GM21723 (cell line): Measurements from ENCODE around the gene CYB561D1.

ENCODE experiments used
- ATAC-seq: cut with Tn5 transposase; IDR thresholded peaks from one replicate; pipeline ENCODE4 v1.9.1; 2021; ENCODE audit warnings: mild to moderate bottlenecking, moderate library complexity; ENCODE audit not compliant: unreplicated experiment

The CYB561D1 gene

DNA sequence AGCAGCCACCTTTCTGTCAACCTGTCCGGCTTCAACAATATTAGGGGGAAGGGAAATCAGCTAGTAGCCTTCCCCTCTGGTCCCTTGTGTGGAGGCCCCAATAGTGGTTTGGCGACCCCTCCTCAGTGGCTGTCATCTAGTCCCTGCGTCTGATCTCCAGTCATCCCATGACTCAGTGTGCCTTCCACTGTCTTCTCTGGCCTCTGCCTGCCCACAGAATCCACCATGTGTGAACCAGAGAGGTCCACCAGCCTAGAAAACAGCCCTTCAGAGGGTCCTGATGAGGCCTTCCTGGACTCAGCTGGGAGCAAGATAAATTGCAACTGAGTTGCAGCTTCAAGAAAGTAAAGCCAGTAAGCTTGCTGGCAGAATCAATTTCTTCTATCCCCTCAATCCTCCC, 14.0 kb upstream of the CYB561D1 start:
- no peak for ATAC-seq

DNA sequence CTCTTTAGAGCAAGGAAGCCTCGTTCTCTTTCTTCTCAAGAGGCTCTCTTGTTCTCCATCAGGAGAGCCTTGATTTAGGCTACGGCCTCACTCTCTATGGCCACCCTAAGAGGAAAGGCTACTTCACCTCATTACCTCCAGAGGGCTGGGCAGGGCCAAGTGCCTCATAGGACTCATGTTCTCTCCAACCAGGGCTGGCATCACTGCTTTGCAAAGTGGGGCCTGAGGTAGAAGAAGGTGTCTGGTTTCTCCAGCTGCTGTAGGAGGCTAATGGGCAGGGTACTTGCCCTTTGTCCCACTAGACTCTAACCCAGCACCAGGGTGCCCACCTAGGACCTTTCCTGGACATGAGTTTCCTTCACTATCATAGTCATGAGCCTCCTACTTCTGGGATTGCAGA, 12.2 kb upstream of the CYB561D1 start:
- ATAC-seq = no peak

DNA sequence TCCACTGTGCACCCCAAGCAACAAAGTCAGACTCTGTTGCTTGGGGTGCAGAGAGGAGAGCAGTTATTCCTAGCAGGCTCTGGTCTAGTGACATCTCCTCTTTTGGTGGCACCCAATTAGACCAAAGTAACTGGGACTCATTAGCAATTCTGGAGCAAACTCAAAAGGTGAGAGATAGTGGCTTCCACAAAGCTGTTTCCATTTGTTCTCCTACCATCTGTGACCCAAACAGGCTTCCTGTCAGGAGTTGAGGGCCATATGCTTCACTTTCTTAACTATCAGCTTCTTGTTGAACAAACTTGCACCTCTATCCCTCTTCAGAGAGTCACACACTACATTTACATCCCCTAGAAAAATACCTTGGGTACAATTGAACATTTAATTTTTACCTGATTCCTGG, 11.7 kb upstream of the CYB561D1 start:
- ATAC-seq = no peak

DNA sequence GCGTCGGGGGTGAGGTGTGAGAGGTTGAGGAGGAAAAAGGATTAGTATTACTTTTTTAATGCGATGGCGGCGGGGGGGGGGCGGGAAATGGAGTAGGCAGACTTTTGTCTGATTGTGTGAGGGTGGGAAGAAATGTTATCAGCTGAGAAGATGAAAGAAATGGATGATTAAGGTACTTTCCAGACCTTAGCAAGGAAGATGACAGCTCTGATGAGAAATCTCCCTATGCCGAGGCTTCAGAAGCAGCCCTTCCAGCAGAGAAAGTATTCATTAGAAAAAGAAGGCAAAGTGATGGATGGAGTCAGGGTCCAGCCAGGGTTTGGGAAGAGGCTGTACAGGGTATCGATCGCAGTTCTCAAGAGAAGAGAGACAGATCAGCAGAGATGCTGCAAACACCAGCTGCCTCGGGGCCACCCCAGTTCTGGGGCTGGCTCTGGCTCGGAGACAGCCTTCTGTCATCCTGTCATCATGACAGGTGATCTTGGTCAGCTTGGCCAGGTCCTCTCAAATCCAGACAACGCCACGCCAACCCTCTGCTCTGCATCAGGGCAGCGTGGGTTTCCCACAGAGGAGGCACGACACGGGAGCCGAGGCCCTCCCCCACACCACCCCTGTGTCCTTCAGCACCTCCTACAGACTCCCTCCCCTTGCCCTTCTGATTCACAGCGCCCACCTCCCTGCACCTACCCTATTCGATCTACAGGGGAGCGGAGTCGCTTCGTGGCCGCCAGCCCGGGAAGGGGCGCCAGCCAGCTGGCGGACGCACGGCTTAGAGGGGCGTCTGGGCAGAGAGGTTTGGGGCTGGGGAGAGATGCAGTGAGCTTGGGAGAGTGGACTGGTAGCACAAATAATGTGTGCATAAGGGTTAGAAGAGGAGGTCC, 10.9 kb upstream of the CYB561D1 start:
- ATAC-seq = peak; percentile 34

DNA sequence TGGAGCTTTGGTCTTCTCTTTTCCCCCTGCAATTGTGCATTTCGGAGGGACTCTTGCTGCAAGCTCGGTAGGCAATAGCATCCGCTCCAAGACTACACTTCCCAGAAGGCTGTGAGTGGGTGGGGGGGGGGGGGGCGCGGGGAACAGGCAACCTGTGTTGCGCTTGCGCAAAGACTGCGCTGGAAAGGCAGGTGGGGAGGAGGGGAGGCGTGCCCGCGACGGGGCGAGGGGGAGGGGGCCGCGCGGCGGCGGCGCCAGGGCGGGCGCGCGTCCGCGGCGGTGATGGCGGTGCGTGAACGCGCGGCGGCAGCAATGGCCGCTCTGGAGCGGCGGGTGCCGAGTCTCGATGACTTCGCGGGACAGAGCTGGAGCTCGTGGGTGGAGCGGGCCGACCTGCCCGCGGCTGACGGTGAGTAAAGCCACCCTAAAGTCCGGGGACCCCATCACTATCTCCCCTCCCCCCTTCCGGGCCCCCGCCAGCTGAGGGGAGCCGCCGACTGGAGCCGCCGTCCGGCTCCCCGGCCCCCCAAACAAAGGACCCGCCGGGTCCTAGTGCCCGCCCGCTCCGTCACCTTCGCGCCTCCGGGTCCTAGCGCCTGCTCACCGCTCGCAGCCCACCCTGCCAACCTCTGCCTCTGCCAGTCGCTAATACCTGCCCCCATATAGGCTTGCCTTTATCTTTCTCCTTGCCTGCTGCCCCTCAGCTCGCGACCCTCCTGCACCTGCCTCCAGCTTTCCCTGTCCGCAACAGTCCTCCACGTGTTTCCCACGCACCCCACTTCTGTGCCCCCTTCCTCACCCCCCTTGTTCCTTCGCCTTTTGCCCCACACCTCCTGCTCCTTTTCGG, 10.0 kb upstream of the CYB561D1 start, which contains the start of gene ATXN7L2:
Gene ATXN7L2, plus strand, starts transcription at position 234 of the 847 bp plus-strand sequence. Its CDS starts 49 bp downstream, at position 283.
- peak; percentile 81 for ATAC-seq

DNA sequence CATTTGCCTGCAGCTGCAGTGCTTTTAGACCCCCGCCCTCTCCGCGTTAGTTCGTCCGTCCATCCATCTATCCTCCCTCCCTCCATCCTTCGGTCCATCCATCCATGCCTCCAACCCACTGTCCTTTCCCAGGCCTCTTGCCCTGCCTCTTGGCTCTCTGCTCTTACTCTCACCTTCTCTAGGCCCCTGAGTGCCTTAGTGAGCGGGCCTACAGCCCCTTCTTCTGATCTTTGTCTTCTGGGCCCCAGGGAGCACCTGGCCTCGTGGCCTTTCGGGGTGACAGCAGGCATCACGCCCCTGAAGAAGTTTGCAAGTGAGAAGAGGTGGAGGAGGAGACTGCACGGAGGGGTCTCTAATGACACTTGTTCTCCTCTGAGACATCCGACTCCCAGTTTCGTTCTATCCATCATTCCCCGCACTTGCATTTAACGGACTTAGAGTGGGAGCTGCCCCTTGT, 9.3 kb upstream of the CYB561D1 start:
- no peak for ATAC-seq

DNA sequence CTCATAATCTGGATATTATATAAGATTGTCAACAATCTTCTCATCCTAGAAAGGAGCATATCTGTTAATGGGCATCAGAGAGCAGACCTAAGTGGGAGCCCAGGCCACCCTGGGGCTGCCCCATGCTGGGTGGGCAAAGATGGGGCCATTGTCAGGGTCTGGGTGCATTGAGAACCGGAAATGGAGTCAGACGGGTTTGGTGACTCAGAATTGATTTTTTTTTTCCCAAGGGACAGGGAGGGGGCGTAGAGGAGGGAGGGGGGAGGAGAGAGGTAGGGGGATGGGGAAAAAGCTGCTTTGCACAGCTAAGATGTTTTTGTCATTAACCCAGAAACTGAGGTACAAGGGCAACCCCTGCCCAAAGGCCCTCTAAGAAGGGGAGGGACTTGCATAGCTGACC, 8.9 kb upstream of the CYB561D1 start:
- ATAC-seq = no peak

DNA sequence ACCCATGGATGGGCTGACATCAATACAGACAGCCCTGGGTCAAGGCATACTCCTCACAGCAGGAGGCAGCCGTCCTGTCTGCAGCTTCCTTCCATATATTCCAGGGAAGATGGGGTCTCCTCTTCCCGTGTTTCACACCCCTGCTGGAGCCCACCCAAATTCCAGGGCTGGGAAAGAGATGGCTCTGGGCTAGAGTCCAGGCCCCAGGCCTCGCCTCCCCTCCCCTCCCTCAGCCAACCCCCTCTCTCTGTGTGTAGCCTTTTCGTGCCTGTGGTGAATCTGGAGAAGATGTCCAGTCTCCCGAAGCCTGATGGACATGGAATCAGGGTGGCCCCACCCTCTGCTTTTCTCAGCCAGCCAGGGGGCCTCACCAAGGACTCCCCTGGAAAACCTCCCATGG, 6.6 kb upstream of the CYB561D1 start:
- ATAC-seq = no peak

DNA sequence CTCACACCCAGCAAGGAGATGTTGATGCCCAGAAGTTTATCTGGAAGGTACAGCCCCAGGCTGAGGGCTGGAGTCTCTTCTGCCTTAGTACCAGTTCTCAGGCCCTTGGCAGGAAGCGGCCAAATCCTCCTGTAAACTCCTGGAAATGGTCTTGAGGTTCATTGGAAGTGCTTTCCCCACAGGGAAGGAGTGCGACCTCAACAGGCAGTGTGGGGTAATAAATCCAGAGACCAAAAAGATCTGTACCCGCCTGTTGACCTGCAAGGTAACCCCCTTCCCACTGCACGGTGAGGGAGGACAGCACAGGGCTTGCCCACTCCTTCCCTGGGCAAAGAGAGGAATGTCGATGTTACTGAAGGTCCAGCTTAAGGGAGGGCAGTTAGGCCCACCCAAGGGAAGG, 5.7 kb upstream of the CYB561D1 start:
- no peak for ATAC-seq

DNA sequence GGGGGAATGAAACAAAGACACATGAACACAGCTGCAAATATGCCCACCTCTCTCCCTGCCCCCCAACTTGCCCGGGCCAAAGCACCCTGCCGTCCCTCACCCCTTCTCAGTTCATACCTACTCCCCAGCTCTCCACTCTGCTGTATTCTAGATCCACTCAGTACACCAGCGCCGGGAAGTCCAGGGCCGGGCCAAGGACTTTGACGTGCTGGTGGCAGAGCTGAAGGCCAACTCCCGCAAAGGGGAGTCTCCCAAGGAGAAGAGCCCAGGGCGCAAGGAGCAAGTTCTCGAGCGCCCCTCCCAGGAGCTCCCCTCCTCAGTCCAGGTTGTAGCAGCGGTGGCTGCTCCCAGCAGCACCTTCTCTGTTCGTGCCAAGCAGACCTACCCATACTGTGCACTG, 5.2 kb upstream of the CYB561D1 start:
- no peak for ATAC-seq

DNA sequence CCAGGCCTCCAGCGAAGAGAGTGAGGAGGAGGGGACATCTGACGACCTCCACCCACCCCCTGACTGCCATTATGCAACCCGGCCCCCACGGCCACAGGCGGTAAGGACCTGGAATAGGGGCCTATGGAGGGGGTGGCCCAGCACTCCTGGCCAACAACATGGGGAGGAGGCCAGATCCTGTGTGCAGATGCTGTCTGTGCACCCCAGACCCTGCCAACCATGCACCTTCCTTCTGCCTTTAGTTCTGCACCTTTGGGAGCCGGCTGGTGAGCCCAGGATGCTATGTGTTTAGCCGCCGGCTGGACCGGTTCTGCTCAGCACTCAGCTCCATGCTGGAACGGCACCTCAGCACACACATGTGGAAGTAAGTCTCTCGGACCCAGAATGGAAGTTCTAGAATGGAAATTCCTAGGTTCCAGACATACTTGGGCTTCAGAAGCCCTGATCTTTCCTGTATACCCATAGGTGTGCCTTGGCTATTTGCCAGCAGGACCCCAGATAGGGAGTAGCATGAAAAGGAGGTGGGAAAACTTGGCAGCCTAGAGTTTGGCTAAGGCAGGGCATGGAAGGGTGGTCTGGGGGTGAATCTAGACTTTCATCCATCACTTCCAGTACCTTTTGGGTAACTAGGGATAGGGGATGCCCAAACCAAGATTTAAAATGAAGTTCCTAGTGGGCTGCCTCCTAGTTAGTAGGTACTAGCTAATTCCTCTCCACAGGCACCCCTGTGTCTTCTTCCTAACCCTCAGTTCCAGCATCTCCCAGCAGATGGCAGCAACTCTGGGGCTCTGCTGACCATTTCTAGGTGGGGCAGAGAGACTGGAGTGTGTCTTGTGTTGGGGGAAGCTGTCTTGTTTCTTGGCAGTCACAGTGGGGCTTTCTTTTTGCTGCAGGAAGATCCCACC, 3.6 kb upstream of the CYB561D1 start:
- no peak for ATAC-seq

DNA sequence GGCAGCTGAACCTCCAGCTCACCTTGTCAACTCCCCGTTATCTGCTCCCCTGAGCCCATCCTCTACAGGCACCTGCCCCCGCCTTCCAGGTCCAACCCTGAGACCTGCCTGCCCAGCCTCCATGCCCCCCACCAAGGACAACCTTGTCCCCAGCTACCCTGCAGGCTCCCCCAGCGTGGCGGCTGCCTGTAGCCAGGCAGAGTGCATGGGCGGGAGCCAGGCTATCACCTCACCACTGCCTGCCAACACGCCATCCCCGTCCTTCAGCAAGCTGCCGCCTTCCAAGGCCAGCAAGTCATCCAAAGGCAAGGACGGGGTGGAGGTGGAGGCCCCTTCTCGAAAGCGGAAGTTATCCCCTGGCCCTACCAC, 3.0 kb upstream of the CYB561D1 start:
- ATAC-seq = no peak

DNA sequence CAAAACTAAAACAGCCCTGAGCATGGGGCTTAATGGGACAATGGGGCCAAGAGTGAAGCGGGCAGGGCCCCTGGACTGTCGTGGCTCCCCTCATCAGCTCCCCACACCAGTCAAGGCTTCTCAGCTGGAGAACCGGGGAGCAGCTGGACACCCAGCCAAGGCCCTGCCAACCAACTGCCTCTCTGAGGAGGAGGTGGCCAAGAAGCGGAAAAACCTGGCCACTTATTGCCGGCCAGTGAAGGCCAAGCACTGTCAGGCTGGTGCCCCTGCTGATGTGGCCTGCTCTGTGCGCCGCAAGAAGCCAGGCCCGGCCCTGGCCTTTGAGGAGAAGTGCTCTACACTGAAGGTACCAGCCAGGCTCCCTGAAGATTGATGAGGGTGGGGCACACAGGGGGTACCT, 2.5 kb upstream of the CYB561D1 start:
- no peak for ATAC-seq

DNA sequence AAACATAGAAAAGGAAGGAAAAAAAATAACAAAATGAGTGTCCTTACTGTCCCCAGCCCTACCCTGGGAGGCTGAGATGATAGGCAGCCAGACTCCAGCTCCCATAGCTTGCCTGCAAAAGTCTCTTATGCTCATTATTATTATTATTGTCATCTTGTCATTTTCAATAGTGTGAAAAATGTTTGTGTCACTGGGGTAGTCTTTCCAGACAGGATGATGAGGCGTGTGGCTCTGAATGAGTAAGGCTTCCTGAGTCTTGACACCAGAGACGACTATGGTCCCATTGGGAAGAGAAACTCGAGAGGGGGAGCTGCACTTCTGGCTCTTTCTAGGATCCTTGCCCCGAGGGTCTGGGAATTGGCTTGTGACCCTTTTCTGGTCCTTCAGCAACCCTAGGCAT, 1.1 kb upstream of the CYB561D1 start:
- no peak for ATAC-seq

DNA sequence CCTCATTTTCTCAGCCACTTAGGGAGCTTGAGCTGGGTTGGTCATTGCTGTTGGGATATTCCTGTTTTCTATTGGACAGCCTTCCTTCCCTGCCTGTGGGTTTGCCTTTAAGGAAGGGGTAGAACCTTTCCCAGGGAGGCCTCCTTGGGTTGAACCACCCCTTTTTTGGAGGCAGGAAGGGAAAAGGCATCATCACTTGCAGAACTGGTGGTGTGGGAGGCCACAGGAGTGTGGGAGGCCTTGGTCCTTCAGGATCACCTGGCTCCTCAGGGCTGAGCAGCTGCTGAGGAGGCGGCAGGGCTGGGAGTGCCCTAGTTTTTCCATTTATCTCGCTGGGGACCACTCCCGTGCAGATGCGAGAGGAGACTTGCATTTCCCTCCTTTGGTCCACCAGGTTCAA, 667 bp upstream of the CYB561D1 start:
- ATAC-seq = no peak

DNA sequence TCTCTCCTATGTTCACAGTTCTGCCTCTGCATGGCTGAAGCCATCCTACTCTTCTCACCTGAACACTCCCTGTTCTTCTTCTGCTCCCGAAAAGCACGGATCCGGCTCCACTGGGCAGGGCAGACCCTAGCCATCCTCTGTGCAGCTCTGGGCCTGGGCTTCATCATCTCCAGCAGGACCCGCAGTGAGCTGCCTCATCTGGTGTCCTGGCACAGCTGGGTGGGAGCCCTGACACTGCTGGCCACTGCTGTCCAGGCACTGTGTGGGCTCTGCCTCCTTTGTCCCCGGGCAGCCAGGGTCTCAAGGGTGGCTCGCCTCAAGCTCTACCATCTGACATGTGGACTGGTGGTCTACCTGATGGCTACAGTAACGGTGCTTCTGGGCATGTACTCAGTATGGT, 1.8 kb downstream of the CYB561D1 start:
- ATAC-seq = no peak

DNA sequence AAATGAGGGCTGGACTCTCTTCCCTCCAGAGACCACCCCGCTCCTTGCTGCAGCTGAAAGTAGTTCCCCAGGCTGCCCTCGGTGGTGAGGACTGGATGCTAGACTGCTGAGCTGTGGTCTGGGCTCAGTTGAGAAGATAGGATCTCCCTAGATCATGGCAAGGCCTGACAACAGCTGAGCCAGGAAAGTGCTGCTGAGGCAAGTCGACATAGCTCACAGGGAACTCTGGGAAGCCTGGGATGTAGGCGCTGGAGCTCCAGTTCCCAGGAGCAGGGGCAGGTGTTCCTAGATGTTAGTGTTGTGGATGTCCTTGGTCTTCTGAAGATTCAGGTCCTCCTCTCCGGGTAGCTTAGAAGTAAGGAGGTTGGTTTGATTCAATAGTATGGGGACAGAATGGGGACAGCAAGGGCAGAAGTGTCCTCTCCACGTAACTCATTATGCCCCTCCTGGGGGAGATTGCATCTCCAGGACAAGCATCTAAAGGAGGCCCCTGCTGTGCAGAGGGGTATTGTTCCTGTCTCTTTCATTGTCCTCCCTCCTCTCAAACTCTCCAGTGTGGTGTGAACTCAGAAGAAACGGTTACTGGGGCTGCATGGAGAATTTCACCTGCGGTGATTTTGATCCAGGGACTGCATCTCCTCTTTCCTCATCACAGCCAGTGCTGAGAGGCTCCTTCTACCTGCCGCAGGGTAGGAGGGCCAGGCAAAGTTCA, 3.7 kb downstream of the CYB561D1 start:
- ATAC-seq = no peak

DNA sequence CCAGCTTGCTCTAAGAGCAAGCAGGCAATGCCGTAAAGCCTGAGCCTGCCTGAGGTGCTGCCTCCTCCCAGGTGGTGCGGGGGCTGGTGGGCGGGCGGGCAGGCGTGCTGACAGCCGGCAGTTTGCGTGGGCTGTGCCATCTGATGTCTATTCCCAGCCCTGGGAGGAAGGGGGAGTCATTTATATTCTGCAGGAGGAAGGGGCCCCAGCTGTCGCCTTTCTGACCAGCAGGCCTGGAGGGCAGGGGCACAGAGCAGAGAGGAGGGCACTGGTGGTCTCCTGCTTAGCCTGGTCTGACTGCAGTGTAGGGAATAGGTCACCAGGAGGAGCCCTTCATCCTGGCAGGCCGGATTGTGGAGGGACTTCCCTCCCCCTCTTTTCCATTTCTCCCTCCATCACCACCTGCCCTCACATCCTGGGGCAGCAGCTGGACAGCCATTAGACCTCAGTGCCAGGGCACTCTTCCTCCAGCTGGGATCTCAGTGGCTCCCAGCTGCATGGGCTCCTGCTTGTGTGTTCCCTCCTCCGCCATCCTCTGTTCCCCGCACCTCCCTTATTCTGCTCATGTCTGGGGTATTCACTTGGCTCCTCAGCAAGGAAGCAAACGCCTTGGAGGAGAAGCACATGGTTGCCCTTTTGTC, 4.4 kb downstream of the CYB561D1 start:
- ATAC-seq = no peak

DNA sequence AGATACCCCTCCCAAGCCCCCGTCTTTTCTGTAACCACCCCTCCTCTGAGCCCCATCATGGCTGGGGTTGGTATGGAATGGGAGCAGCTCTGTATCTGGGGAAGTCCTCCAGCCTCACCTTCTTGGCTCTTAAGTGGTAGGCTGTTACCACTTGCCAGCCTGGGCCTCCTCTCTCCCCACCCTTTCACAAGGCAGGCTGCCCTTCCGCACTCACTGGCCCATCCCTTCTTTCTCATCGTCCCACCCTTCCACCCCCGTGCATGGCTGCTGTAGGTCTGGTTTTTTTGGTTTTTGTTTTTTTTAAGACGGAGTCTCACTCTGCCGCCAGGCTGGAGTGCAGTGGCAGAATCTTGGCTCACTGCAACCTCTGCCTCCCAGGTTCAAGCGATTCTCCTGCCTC, 5.2 kb downstream of the CYB561D1 start:
- no peak for ATAC-seq
